NCI-H2081 (cell line): ENCODE results near the gene HEXA.

Source experiments
- DNase-seq, 2 experiments: peaks; one replicate each; lab custom pipeline; 2025; lab: John Stamatoyannopoulos, UW

HEXA gene

GRCh38 chr15:72319360-72319984 is 56.3 kb downstream of the HEXA start:
- no peak for DNase-seq

GRCh38 chr15:72318408-72318942 is 57.3 kb downstream of the HEXA start:
- DNase-seq, result no peak

- peak; percentile 47 to 54 for DNase-seq
Observed at GRCh38 chr15:72315706-72316370, 60.0 kb downstream of the HEXA start.

- no peak for DNase-seq
Observed at GRCh38 chr15:72313881-72314280, 61.9 kb downstream of the HEXA start.

GRCh38 chr15:72313448-72313840 is 62.4 kb downstream of the HEXA start:
- no peak for DNase-seq

GRCh38 chr15:72312605-72313447 is 63.0 kb downstream of the HEXA start:
- DNase-seq, result peak; percentile 51 to 58

GRCh38 chr15:72307026-72307425 is 68.8 kb downstream of the HEXA start:
- no peak for DNase-seq

GRCh38 chr15:72306211-72306785 is 69.5 kb downstream of the HEXA start:
- DNase-seq, result peak in 1 of 2 experiments; percentile 30

- no peak for DNase-seq
Observed at GRCh38 chr15:72304596-72304995, 71.2 kb downstream of the HEXA start.

GRCh38 chr15:72302955-72303354 is 72.9 kb downstream of the HEXA start:
- DNase-seq, result no peak
